Measurements from ENCODE around the gene SETD5.

Gene SETD5

DNA sequence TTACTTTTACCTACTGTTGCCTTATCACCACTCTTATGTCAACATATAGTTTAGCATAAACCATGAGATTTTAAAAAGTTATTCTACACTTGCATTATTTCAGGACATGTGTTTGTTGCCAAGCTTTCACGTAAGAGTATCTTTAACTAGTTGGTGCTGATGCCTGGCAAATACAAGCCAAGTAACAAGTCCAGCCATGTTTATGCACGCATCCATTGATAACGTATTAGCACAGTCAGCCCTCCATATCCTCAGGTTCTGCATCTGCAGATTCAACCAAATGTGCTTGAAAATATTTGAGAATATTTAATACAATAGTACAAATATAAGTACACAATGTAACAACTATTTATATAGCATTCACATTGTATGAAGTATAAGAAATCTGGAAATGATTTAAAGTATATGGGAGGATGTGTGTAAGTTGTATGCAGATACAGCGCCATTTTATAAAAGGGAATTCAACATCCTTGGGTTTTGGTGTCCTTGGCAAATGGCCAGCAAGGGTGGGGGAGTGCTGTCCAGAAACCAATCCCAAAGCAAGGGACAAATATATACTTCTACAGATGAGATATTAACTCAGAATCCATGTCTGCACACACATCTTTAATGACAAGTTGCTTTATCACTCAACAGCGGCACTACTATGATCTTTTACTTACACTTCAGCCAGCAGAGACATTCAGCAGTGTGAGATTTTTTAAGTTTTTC, 8.7 kb upstream of the SETD5 start:
- DNase-seq (ENCODE audit: low read depth in 2 of 2), result no peak

DNA sequence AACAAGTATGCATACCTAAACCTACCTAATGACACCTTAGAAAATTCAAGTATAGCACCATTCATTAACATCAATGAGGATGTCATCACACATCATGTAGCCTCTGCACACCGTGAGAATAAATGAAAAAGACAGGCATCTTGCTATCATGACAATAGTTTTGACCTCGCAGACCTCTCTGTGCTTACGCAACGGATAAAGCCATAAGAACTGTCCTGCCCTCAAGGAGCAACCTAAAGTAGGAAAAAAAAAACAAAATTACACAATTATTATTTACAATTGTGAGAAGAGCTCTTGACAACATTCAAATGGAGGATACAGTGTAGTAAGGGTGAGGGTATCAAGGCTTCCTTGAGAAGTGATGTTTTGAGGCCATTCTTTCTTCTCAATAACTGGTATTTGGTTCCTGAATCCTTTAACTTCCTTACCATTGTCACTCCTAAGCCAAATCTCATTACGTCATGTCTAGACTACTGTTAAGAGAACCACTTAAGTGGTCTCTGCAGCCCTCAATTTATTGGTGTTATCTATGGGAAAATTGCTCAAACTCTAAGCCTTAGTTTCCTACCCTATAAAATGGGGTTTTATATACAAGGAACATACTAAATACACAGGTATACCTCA, 7.0 kb upstream of the SETD5 start:
- DNase-seq (ENCODE audit: low read depth in 2 of 2), result no peak

DNA sequence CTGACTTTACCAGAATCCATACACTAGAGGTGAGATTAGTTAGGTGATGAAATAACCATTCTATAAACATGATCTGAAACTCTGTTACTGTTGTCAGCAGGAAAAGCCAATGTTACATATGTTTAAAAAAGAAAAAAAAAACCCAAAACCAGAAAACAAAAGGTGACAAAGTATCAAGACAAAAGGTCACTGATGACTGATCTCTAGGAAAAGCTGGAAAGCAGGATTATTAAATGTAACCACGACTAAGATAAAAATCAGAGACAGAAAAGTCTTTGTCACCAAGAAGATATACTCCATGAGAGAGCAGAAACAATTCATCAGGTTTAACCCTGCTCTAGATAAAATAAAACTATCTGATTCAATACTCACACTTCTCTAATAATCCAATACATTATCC, 5.4 kb upstream of the SETD5 start:
- DNase-seq (ENCODE audit: low read depth in 2 of 2), result no peak

DNA sequence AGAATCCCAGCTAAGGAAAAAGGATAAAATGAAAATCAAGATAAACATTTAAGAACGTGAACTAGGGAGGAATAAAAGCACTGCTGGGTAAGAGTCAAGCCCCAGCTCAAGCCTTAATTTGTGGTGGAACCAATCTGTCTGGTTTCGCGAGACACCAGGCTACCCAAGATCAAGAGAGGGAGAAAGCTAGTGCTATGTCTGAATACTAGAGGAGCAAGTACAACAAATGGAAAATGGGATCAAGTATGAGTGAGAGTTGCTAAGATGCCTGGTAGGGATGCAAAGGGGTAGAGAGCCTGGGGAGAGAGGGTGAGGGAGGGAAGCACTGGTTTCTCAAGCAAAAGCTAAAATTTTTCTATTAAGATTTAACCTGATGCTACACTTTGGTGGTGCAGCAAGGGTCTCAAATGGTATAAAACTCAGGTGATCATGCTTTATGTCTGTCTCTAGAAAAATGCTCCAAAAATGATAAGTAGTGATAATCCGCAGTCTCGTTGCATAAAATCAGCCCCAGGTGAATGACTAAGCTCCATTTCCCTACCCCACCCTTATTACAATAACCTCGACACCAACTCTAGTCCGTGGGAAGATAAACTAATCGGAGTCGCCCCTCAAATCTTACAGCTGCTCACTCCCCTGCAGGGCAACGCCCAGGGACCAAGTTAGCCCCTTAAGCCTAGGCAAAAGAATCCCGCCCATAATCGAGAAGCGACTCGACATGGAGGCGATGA, 1.7 kb upstream of the SETD5 start:
- no peak for DNase-seq (ENCODE audit: low read depth in 2 of 2)

DNA sequence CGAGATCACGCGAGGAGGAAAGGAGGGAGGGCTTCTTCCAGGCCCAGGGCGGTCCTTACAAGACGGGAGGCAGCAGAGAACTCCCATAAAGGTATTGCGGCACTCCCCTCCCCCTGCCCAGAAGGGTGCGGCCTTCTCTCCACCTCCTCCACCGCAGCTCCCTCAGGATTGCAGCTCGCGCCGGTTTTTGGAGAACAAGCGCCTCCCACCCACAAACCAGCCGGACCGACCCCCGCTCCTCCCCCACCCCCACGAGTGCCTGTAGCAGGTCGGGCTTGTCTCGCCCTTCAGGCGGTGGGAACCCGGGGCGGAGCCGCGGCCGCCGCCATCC, 1.1 kb upstream of the SETD5 start:
- DNase-seq (ENCODE audit: low read depth in 2 of 2), result peak in 1 of 2 donors; percentile 77

DNA sequence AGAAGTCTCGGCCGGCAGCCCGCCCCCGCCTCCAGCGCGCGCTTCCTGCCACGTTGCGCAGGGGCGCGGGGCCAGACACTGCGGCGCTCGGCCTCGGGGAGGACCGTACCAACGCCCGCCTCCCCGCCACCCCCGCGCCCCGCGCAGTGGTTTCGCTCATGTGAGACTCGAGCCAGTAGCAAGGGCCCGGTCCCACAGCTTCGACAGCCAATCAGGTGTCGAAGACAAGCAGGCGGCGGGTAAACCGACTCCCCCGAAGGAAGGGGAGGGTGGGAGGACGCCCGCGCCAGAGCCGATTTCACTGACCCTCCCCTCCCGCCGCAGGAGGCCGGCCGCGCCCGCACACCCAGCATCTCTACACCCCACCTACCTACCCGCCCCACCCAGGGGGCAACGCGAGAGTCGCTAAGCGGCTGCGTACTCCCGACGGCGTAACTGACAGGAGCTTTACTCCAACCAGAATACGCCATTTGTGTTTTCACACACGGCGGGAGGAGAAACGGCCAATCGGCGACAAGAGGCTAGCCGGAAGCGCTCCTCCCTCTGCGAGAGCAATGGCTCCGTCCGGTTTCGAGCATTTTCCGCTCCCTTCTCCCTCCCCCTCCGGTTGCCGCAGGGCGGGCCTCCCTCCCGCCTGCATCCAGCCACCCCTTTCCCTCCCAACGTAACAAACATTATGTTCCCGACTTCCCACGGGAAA, 633 bp upstream of the SETD5 start:
- DNase-seq (ENCODE audit: low read depth in 2 of 2), result peak; percentile 94 to 96

DNA sequence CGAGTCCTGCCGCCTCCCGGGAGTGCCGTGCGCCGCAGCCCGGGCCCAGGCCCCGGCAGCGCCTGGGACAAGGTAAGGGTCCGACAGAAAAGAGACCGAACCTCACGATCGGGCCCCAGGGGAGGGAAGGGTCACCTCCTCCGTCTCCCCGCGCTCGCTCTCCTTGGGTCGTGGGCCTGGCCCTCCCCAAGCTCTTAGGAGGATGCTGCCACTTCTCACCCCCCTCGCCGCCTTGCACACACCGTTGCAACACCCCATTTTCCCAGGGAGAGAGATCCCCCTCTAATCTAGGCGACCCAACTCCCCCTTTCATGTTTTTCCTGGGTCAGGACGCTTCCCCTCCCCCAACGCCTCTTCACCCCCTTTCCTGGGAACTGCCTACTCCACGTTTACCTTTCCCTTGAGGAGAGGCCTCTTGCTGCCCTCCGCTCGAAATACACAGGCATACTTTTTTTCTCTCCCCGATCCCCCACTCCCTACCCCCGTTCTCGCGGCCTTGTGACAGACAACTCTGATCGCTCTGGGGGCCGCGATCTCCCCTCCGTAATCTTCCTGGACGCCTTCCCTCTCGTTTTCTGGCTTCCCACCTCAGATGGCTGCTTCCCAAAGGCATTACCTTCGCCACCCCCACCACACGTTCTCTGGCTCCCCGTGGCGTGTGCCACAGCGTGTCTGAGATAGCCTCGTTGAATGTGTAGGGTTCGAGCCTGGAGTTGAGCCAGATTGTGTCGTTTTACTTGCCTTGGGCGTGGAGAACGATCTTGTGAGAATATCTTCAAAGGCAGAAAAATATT, 688 bp downstream of the SETD5 start:
- DNase-seq (ENCODE audit: low read depth in 2 of 2), result peak in 1 of 2 donors; percentile 11

DNA sequence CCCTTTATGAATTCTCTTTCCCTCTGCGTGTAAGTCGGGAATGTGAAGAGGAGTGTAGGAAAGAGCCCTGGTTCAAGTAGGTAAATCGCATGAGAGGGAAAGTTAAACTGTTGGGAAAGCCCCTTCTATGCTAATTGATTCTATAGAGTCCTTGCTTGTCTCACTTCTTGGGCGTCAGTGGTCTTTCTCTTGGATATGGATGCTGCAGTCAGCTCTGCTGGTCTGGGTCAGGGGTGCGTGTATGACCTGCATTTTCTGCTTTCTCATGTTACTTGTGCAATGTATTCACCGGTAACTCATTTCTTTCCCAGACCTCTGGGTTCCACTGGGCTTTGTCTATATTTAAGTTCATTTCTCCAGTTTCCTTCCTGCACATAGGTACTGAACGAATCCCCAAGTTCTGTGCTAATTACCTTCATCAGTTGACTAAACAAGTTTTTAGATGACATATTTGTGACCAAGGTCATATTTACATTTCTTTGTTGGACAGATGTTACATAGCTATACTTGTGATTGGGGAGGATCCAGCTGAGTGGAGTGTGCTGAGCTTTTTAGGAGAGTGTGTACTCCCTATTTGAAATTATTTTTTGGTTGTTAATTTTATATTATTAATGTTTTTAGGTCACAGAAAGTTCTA, 1.4 kb downstream of the SETD5 start:
- peak in 1 of 2 donors; percentile 18 for DNase-seq (ENCODE audit: low read depth in 2 of 2)

DNA sequence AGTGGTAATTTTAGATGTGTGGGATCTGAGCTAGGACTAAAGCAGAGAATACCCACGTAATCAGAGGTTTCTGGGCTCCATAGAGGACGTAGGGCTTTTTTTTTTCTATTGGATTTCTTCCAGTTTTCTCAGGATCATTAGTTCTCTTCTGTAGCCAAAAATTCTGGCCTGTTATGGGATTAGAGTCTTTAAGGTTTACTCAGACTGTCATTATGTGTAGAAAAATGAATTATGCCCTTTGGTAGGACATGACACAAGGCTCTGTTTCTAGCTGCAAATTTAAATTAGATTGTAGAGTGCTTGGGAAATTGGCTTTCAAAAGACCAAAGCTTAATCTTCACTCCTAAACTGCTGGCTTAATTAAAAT, 1.9 kb downstream of the SETD5 start:
- DNase-seq (ENCODE audit: low read depth in 2 of 2), result no peak

DNA sequence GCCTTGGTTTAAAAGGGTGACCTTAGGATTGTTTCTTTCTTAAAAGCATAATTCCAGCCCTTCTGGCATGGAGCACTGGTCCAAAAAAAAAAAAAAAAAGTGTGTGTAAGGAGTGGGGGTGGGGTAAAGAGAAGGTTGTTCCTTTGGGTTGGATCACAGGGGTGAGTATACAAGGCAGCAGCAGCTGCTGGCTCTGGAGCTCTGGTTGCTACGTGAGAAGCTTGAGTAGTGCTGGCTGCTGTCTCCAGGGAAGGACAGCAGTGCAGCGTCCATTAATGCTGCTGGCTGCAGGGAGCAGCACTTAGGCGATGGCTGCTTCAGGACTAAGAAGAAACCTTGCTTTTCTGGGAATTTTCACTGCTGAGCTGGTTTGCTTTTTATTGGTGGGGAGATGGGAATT, 2.3 kb downstream of the SETD5 start:
- DNase-seq (ENCODE audit: low read depth in 2 of 2), result no peak

DNA sequence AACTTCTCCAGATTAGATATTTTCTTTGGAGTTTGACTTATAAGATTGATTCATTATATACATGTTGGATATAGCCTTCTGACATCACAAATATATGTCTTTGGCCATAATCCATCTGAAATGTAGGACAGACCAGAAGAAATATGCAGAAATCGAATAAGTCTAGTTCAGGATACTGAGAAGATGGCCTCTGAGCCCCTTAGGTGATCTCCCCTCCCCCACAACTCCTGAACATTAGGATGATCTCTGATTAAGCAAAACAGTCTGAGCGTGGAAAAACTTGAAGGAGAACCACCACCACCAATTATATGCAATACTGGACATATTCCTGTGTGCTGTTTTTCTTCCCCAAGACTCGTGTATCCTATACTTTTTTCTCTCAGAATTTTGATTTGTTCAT, 3.2 kb downstream of the SETD5 start:
- no peak for DNase-seq (ENCODE audit: low read depth in 2 of 2)

DNA sequence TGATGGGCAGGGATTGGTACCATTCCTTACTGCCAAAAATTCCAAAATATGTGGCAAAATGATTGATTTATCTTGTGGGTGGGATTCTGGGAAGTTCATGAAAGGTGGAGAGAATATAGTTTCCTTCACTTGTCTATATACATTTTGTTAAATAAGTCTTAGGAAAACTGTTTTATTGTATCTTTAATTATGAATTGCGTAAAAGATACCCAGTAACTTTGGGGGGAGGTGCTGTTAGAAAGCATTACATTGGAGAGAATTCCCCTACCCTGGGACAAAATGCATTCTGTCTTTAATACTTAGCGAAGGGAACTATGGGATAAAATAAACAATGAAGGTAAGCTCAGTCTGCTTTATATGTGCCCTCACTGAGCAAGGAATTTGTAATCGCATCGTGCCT, 4.6 kb downstream of the SETD5 start:
- no peak for DNase-seq (ENCODE audit: low read depth in 2 of 2)

DNA sequence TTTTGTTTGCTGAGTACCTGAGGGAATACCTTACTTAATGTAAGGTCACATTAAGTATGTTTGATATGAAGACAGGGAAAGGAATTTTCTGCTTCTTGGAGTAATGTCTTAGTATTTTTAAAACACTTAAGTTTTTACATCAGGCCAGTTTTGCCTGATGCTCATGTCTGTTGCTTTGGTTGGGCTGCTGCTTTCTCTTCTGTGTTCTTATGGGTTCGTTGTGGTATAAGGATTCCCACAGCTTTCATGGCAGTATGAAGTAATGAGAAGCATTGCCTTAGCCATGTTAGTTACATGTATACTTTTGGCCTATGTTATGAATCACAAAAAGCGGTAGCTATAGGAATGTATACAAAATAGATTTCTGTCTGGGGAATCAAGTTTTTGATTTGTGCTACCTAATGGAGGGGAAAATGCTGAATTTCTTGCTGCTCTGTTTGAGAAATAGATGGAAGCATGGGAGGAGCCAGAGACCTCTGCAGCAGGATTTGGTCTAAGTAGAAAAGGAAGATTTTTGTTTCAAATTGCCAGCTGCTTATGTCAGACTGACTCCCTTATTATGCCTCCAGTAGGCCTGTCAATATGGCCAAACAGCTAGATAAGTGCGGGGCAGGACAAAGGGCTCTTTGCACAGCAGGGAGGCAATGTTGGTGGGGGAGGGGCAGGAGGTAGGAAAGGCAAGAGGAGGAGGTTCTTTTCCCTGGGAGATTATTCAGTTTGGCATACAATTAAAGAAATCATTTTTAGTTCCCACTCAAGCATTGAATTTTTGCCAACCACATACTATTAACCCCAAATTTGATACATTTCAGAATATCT, 5.2 kb downstream of the SETD5 start:
- DNase-seq (ENCODE audit: low read depth in 2 of 2), result no peak

DNA sequence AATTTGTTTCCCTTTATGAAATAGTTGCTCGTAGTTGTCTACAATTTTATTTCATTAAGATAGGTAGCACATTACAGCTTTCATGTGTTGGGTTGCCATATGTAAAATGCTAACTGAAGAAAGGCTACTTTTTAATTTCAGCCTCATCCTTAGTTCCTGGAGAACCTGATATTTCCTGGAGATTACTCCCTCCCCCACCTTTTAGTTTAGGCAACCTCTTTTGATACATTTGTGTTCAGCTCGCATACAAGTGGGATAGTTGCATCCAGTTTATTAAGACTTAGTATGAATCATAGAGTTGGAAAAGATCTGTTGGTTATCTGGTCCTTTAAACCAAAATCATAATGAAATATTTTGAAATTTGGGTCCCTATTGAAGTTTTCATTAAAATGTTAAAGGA, 6.0 kb downstream of the SETD5 start:
- no peak for DNase-seq (ENCODE audit: low read depth in 2 of 2)

DNA sequence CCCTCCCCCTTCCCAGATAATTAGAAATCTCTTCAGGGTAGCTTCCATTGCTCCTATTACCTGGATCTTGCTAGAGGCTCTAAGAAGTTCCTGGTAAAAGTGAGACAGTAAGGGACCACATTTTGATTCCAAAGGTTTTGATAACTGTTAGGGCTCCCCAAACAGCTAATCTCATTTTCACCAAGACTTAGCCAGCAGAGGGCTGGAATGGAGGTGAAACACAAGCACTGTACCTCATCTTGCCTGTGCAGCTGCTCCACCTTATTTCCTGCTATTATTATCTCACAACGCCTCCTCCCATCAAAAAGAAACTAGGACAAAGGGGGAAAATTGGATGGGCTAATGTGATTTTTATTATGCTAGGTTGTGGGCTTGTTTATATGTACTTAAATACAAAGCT, 7.3 kb downstream of the SETD5 start:
- no peak for DNase-seq (ENCODE audit: low read depth in 2 of 2)

DNA sequence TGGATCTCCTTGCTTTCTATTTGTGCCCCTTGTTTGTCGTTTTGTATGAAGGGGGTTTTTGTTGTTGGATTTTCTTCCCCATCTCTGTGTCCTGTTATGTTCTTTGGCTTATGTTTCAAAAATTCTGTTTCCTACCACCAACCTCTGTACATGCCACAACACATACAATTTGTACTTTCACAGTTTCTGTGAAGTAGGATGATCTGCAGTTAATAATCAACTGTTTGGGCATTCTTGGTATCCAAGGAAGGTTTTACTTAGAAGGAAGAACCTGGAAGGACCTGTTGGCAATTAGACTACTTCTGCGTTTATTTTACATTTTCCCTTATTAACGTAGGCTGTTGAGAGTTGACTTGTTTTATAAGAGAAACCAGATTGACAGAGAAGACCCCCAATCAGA, 8.3 kb downstream of the SETD5 start:
- no peak for DNase-seq (ENCODE audit: low read depth in 2 of 2)

DNA sequence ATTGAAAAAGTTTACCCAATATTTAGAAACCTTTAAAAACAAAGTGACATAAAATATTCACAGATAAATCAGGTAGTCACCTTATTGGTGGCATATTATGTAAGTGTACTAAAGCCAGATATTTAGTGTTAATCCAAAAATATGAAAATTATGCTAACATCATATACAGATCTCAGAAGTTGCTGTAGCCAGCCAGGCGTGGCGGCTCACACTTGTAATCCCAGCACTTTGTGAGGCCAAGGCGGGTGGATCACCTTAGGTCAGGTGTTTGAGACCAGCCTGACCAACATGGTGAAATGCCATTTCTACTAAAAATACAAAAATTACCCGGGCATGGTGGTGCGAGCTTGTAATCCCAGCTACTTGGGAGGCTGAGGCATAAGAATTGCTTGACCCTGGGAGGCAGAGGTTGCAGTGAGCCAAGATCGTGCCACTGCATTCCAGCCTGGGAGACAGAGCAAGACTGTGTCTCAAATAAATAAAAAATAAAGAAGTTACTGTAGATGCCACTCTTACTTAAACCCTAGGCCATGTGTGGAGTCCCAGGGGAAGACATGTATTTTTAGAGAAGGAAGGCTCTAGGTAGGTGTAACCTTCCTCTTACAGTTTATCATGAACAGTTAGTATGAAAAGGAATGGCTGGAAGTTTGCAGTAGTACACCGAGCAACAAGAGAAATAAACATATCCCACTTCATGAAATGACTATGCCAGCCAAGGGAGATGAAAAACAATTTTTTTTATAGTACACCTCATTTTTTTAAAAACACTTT, 9.6 kb downstream of the SETD5 start:
- no peak for DNase-seq (ENCODE audit: low read depth in 2 of 2)

DNA sequence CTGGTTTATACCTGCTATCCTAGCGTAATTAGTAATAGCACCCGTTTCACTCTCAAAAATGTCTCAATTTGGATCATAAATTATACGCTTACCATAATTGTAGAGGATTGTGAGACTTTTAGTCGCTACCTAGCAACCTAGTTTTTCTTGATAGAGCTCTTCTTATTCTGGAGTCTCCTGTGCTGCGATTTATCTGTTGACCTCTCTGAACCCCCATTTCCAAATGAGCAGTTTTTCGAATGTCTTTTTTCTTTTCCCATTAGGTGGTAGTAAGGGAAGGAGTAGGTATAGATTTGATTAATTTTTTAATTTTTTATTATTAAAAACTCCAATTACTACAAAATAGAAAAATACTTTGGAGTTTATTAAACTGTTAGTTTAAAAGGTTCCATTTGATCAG, 10.6 kb downstream of the SETD5 start:
- no peak for DNase-seq (ENCODE audit: low read depth in 2 of 2)

DNA sequence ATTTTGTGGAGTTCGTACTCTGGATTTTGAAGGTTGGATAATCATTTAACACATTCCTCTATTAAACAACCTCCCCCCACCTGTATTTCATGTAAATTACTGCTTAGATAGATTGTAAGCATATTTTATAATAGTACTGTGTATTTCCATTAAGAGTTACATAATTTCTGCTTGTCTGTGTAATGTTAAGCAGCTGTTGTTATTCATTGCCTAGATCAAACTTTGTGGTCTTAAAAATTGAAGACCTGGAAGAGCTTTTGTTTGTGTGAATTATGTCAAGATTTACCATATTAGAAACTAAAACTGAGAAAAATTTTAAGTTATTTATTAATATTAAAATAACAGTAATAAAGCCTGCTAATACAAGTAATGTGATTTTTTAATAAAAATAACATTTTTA, 11.1 kb downstream of the SETD5 start:
- no peak for DNase-seq (ENCODE audit: low read depth in 2 of 2)
